ENCODE data around the gene EFNA5.

- TF ChIP-seq CTCF (IDR thresholded peaks at IDR 0.05) (no peak), ZFX (IDR thresholded peaks at IDR 0.05; ENCODE audit: borderline replicate concordance) (no peak)
Measured at GRCh38 chr5:107443897-107444296, 226.8 kb downstream of the EFNA5 start.

Data from 22Rv1 (cell line).